GM18909 (cell line): ENCODE data around the gene TMEM182.

ENCODE experiments used
- ATAC-seq: cut with Tn5 transposase; IDR thresholded peaks from one replicate; pipeline ENCODE4 v1.9.1; 2021; ENCODE audit warnings: mild to moderate bottlenecking; ENCODE audit not compliant: unreplicated experiment, poor library complexity

Gene TMEM182

GRCh38 chr2:102848366-102848839, 86.6 kb downstream of the TMEM182 start:
- ATAC-seq: no peak

- no peak for ATAC-seq
Observed at GRCh38 chr2:102850888-102851287, 89.1 kb downstream of the TMEM182 start.

GRCh38 chr2:102852867-102853266, 91.0 kb downstream of the TMEM182 start:
- no peak for ATAC-seq
